ENCODE data around the gene PLK5.
"Not testable (repeated sequence)": the region's sequence is repeated elsewhere in the genome, so short reads cannot be mapped to it uniquely, and the experiment has no call there.

Gene PLK5

GRCh38 chr19:1514986-1515721 is 8.7 kb upstream of the PLK5 start:
- H3K27ac ChIP-seq (ENCODE audit: low read depth, low read length) = no peak overlapping the region
- no peak overlapping the region for H3K4me3 ChIP-seq (ENCODE audit: low read depth in 1 of 5, low read length in 5 of 5)
- H3K27me3 ChIP-seq (ENCODE audit: control insufficient read depth in 5 of 5, insufficient read depth in 4 of 5, low read length in 5 of 5) = peaks cover 14 to 57% (median 41%) of the 10 kb centered on the region in 5 donors
- H3K4me1 ChIP-seq (ENCODE audit: control insufficient read depth in 5 of 5, insufficient read depth in 5 of 5, low read length in 5 of 5) = peaks cover 0 to 11% (median 2%) of the 10 kb centered on the region in 5 donors
- no peaks in the 10 kb centered on the region for H3K36me3 ChIP-seq (ENCODE audit: control insufficient read depth in 5 of 5, insufficient read depth in 5 of 5, low read length in 5 of 5)
- H3K9me3 ChIP-seq (ENCODE audit: control insufficient read depth in 5 of 5, low read length in 5 of 5) = peaks cover 0 to 4% (median 3%) of the 10 kb centered on the region in 5 donors
- H3K9ac ChIP-seq (ENCODE audit: low read length in 5 of 5) = no peak overlapping the region

GRCh38 chr19:1516395-1516753 is 7.5 kb upstream of the PLK5 start:
- peaks cover 0 to 11% (median 2%) of the 10 kb centered on the region in 5 donors for H3K4me1 ChIP-seq (ENCODE audit: control insufficient read depth in 5 of 5, insufficient read depth in 5 of 5, low read length in 5 of 5)
- no peak overlapping the region for H3K9ac ChIP-seq (ENCODE audit: low read length in 5 of 5)
- H3K9me3 ChIP-seq (ENCODE audit: control insufficient read depth in 5 of 5, low read length in 5 of 5) = peaks cover 0 to 4% (median 3%) of the 10 kb centered on the region in 5 donors
- H3K4me3 ChIP-seq (ENCODE audit: low read depth in 1 of 5, low read length in 5 of 5) = no peak overlapping the region
- H3K36me3 ChIP-seq (ENCODE audit: control insufficient read depth in 5 of 5, insufficient read depth in 5 of 5, low read length in 5 of 5) = no peaks in the 10 kb centered on the region
- H3K27ac ChIP-seq (ENCODE audit: low read depth, low read length) = no peak overlapping the region
- peaks cover 14 to 60% (median 38%) of the 10 kb centered on the region in 5 donors for H3K27me3 ChIP-seq (ENCODE audit: control insufficient read depth in 5 of 5, insufficient read depth in 4 of 5, low read length in 5 of 5)

GRCh38 chr19:1518471-1518870 is 5.4 kb upstream of the PLK5 start:
- Histone ChIP-seq H3K27me3 (ENCODE audit: control insufficient read depth in 5 of 5, insufficient read depth in 4 of 5, low read length in 5 of 5) (peaks cover 12 to 62% (median 41%) of the 10 kb centered on the region in 5 donors), H3K4me1 (ENCODE audit: control insufficient read depth in 5 of 5, insufficient read depth in 5 of 5, low read length in 5 of 5) (peaks cover 0 to 2% (median 0%) of the 10 kb centered on the region in 5 donors), H3K9ac (ENCODE audit: low read length in 5 of 5) (no peak overlapping the region), H3K4me3 (ENCODE audit: low read depth in 1 of 5, low read length in 5 of 5) (no peak overlapping the region), H3K9me3 (ENCODE audit: control insufficient read depth in 5 of 5, low read length in 5 of 5) (peaks cover 0 to 4% (median 3%) of the 10 kb centered on the region in 5 donors), H3K36me3 (ENCODE audit: control insufficient read depth in 5 of 5, insufficient read depth in 5 of 5, low read length in 5 of 5) (no peaks in the 10 kb centered on the region), H3K27ac (ENCODE audit: low read depth, low read length) (no peak overlapping the region)

GRCh38 chr19:1519802-1520201 is 4.1 kb upstream of the PLK5 start:
- not testable (repeated sequence) for H3K9ac ChIP-seq (ENCODE audit: low read length in 5 of 5); H3K4me1 ChIP-seq (ENCODE audit: control insufficient read depth in 5 of 5, insufficient read depth in 5 of 5, low read length in 5 of 5); H3K27ac ChIP-seq (ENCODE audit: low read depth, low read length); H3K9me3 ChIP-seq (ENCODE audit: control insufficient read depth in 5 of 5, low read length in 5 of 5); H3K4me3 ChIP-seq (ENCODE audit: low read depth in 1 of 5, low read length in 5 of 5); H3K36me3 ChIP-seq (ENCODE audit: control insufficient read depth in 5 of 5, insufficient read depth in 5 of 5, low read length in 5 of 5)
- peaks cover 16 to 61% (median 43%) of the 10 kb centered on the region in 5 donors for H3K27me3 ChIP-seq (ENCODE audit: control insufficient read depth in 5 of 5, insufficient read depth in 4 of 5, low read length in 5 of 5)

- H3K9ac ChIP-seq (ENCODE audit: low read length in 5 of 5) = no peak overlapping the region
- peaks cover 0 to 4% (median 3%) of the 10 kb centered on the region in 5 donors for H3K9me3 ChIP-seq (ENCODE audit: control insufficient read depth in 5 of 5, low read length in 5 of 5)
- peaks cover 16 to 61% (median 43%) of the 10 kb centered on the region in 5 donors for H3K27me3 ChIP-seq (ENCODE audit: control insufficient read depth in 5 of 5, insufficient read depth in 4 of 5, low read length in 5 of 5)
- H3K4me3 ChIP-seq (ENCODE audit: low read depth in 1 of 5, low read length in 5 of 5) = no peak overlapping the region
- H3K36me3 ChIP-seq (ENCODE audit: control insufficient read depth in 5 of 5, insufficient read depth in 5 of 5, low read length in 5 of 5) = no peaks in the 10 kb centered on the region
- H3K27ac ChIP-seq (ENCODE audit: low read depth, low read length) = no peak overlapping the region
- peaks cover 0 to 4% (median 3%) of the 10 kb centered on the region in 5 donors for H3K4me1 ChIP-seq (ENCODE audit: control insufficient read depth in 5 of 5, insufficient read depth in 5 of 5, low read length in 5 of 5)
Measured at GRCh38 chr19:1520203-1520780, 3.6 kb upstream of the PLK5 start.

GRCh38 chr19:1521636-1522035 is 2.2 kb upstream of the PLK5 start:
- Histone ChIP-seq H3K9ac (ENCODE audit: low read length in 5 of 5) (no peak overlapping the region), H3K27ac (ENCODE audit: low read depth, low read length) (no peak overlapping the region), H3K36me3 (ENCODE audit: control insufficient read depth in 5 of 5, insufficient read depth in 5 of 5, low read length in 5 of 5) (no peaks in the 10 kb centered on the region), H3K9me3 (ENCODE audit: control insufficient read depth in 5 of 5, low read length in 5 of 5) (no peaks in the 10 kb centered on the region), H3K27me3 (ENCODE audit: control insufficient read depth in 5 of 5, insufficient read depth in 4 of 5, low read length in 5 of 5) (peaks cover 28 to 62% (median 48%) of the 10 kb centered on the region in 5 donors), H3K4me3 (ENCODE audit: low read depth in 1 of 5, low read length in 5 of 5) (no peak overlapping the region), H3K4me1 (ENCODE audit: control insufficient read depth in 5 of 5, insufficient read depth in 5 of 5, low read length in 5 of 5) (peaks cover 0 to 4% (median 3%) of the 10 kb centered on the region in 5 donors)

- Histone ChIP-seq H3K9ac (ENCODE audit: low read length in 5 of 5) (no peak overlapping the region), H3K4me1 (ENCODE audit: control insufficient read depth in 5 of 5, insufficient read depth in 5 of 5, low read length in 5 of 5) (peaks cover 0 to 4% (median 3%) of the 10 kb centered on the region in 5 donors), H3K36me3 (ENCODE audit: control insufficient read depth in 5 of 5, insufficient read depth in 5 of 5, low read length in 5 of 5) (no peaks in the 10 kb centered on the region), H3K9me3 (ENCODE audit: control insufficient read depth in 5 of 5, low read length in 5 of 5) (no peaks in the 10 kb centered on the region), H3K4me3 (ENCODE audit: low read depth in 1 of 5, low read length in 5 of 5) (no peak overlapping the region), H3K27me3 (ENCODE audit: control insufficient read depth in 5 of 5, insufficient read depth in 4 of 5, low read length in 5 of 5) (peaks cover 28 to 66% (median 50%) of the 10 kb centered on the region in 5 donors), H3K27ac (ENCODE audit: low read depth, low read length) (no peak overlapping the region)
Measured at GRCh38 chr19:1522061-1522460, 1.8 kb upstream of the PLK5 start.

GRCh38 chr19:1522838-1523237 is 1.0 kb upstream of the PLK5 start:
- H3K9ac ChIP-seq (ENCODE audit: low read length in 5 of 5) = no peak overlapping the region

GRCh38 chr19:1524287-1524971 is 552 bp downstream of the PLK5 start:
- no peak overlapping the region for H3K9ac ChIP-seq (ENCODE audit: low read length in 5 of 5)
- no peaks in the 10 kb centered on the region for H3K9me3 ChIP-seq (ENCODE audit: control insufficient read depth in 5 of 5, low read length in 5 of 5)
- peaks cover 33 to 68% (median 57%) of the 10 kb centered on the region in 5 donors for H3K27me3 ChIP-seq (ENCODE audit: control insufficient read depth in 5 of 5, insufficient read depth in 4 of 5, low read length in 5 of 5)
- no peaks in the 10 kb centered on the region for H3K36me3 ChIP-seq (ENCODE audit: control insufficient read depth in 5 of 5, insufficient read depth in 5 of 5, low read length in 5 of 5)
- peaks cover 0 to 4% (median 3%) of the 10 kb centered on the region in 5 donors for H3K4me1 ChIP-seq (ENCODE audit: control insufficient read depth in 5 of 5, insufficient read depth in 5 of 5, low read length in 5 of 5)
- H3K27ac ChIP-seq (ENCODE audit: low read depth, low read length) = no peak overlapping the region
- no peak overlapping the region for H3K4me3 ChIP-seq (ENCODE audit: low read depth in 1 of 5, low read length in 5 of 5)

More at GRCh38 chr19:1522838-1523237, 1.0 kb upstream of the PLK5 start:
- no peaks in the 10 kb centered on the region for H3K36me3 ChIP-seq (ENCODE audit: control insufficient read depth in 5 of 5, insufficient read depth in 5 of 5, low read length in 5 of 5)
- H3K27me3 ChIP-seq (ENCODE audit: control insufficient read depth in 5 of 5, insufficient read depth in 4 of 5, low read length in 5 of 5) = peaks cover 31 to 72% (median 55%) of the 10 kb centered on the region in 5 donors
- no peaks in the 10 kb centered on the region for H3K9me3 ChIP-seq (ENCODE audit: control insufficient read depth in 5 of 5, low read length in 5 of 5)
- no peak overlapping the region for H3K4me3 ChIP-seq (ENCODE audit: low read depth in 1 of 5, low read length in 5 of 5)
- peaks cover 0 to 4% (median 3%) of the 10 kb centered on the region in 5 donors for H3K4me1 ChIP-seq (ENCODE audit: control insufficient read depth in 5 of 5, insufficient read depth in 5 of 5, low read length in 5 of 5)
- no peak overlapping the region for H3K27ac ChIP-seq (ENCODE audit: low read depth, low read length)

GRCh38 chr19:1524972-1525325 is 1.1 kb downstream of the PLK5 start:
- Histone ChIP-seq H3K27me3 (ENCODE audit: control insufficient read depth in 5 of 5, insufficient read depth in 4 of 5, low read length in 5 of 5) (peaks cover 35 to 71% (median 58%) of the 10 kb centered on the region in 5 donors), H3K4me3 (ENCODE audit: low read depth in 1 of 5, low read length in 5 of 5) (no peak overlapping the region), H3K9me3 (ENCODE audit: control insufficient read depth in 5 of 5, low read length in 5 of 5) (no peaks in the 10 kb centered on the region), H3K27ac (ENCODE audit: low read depth, low read length) (no peak overlapping the region), H3K4me1 (ENCODE audit: control insufficient read depth in 5 of 5, insufficient read depth in 5 of 5, low read length in 5 of 5) (peaks cover 0 to 4% (median 3%) of the 10 kb centered on the region in 5 donors), H3K9ac (ENCODE audit: low read length in 5 of 5) (no peak overlapping the region), H3K36me3 (ENCODE audit: control insufficient read depth in 5 of 5, insufficient read depth in 5 of 5, low read length in 5 of 5) (no peaks in the 10 kb centered on the region)
